Urinary bladder (tissue), 4 donors: ENCODE data around the gene CSHL1. TPM values are rescaled to one million over a fixed set of nuclear protein-coding genes. Genes with fewer than 3 reads are reported as not detected.

Source experiments
- DNase-seq: peaks from one replicate; pipeline ENCODE4 v3.0.0-alpha.2; 2015; ENCODE audit errors: extremely low spot score
- H3K27ac ChIP-seq: one replicate; pipeline ENCODE4 v1.5.1; 2013; ENCODE audit warnings: low read depth, mild to moderate bottlenecking, moderate library complexity
- H3K36me3 ChIP-seq: one replicate; pipeline ENCODE4 v1.6.1; 2013; ENCODE audit warnings: mild to moderate bottlenecking, moderate library complexity; ENCODE audit not compliant: insufficient read depth
- H3K4me1 ChIP-seq: one replicate; pipeline ENCODE4 v1.6.1; 2013; ENCODE audit warnings: mild to moderate bottlenecking, moderate library complexity; ENCODE audit not compliant: insufficient read depth
- H3K4me3 ChIP-seq: one replicate; pipeline ENCODE4 v1.5.1; 2013; ENCODE audit warnings: low read depth, low read length
- WGBS: extraction: QIAGEN DNeasy Blood & Tissue Kit; methylation state at CpG from one replicate; pipeline ENCODE4 v1.1.7; 2013; 5-methylcytosine and 5-hydroxymethylcytosine counted together
- polyA plus RNA-seq: library from polyadenylated mRNA; stranded (reverse); fragments of 200-250 nt; gene quantifications from one replicate; pipeline ENCODE4 v1.2.3, GENCODE V29; 2013
- total RNA-seq: library from RNA; depleted of rRNA; stranded (reverse); fragments of >200 nt; gene quantifications from one replicate; pipeline ENCODE4 v1.2.3, GENCODE V29; 2014
- donor health status: healthy with polysubstance abuse.
- donor health status: healthy.

The CSHL1 gene
- not detected for total RNA-seq
- not detected for polyA plus RNA-seq

DNA sequence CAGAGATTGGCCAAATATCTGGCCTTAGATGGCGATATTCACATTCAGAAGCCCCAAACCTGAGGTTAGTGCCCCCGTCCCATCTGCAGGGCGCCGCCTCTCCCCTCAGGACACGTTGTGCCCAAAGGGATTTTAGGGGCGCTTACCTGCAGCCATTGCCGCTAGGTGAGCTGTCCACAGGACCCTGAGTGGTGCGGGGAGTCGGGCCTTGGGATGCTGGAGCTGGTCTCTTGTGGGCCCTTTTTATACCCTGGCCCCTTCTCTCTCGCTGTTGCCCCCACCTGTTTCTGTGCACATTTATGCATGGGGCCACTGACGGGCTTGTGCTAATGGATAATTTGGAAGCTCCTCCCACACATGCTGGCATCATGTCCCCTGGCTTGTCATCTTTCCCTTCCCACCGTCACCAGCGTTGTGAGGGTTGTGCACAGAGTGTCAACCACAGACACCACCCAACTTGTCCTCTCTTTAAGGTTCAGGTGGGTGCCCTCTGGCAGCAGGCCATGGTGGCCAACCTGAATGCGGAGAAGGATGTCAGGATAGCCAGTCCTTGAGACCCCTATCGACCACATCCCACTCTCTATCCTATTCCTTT, at the start of gene CSHL1:
Gene CSHL1, minus strand, starts transcription at position 218 of the 595 bp plus-strand sequence. Its CDS starts 62 bp downstream, at position 156.
- no peaks in the 10 kb centered on the region for H3K36me3 ChIP-seq
- H3K4me1 ChIP-seq = no peaks in the 10 kb centered on the region
- no peak within 1 kb of the TSS for H3K27ac ChIP-seq
- no peak for DNase-seq
- 69% methylated on average over 15 of the region's 15 CpGs for WGBS
- no peak within 1 kb of the TSS for H3K4me3 ChIP-seq

DNA sequence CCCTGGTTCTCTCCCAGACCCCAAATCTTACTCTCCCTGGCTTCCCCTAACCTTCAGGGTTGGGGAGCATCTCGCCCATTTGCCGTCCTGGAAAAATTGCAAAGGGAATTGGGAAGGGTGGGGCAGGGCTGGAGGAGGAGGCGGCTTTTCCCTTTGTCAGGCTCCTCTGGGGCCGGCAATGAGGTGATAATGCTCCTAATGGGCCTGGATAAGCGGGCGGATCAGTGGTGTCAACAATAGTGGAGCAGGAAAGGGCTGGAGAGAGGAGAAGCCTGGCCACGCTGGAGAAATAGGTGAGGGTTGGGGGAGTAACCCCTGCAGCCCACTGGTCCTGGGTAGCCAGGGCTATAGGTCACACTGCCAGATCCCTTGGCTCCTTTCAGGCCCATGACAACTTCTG, 49.4 kb upstream of the CSHL1 start:
- DNase-seq = no peak
- WGBS = 68% methylated on average over 7 of the region's 7 CpGs
- Histone ChIP-seq H3K27ac (no peak overlapping the region), H3K4me3 (no peak overlapping the region), H3K36me3 (no peaks in the 10 kb centered on the region), H3K4me1 (no peaks in the 10 kb centered on the region)

DNA sequence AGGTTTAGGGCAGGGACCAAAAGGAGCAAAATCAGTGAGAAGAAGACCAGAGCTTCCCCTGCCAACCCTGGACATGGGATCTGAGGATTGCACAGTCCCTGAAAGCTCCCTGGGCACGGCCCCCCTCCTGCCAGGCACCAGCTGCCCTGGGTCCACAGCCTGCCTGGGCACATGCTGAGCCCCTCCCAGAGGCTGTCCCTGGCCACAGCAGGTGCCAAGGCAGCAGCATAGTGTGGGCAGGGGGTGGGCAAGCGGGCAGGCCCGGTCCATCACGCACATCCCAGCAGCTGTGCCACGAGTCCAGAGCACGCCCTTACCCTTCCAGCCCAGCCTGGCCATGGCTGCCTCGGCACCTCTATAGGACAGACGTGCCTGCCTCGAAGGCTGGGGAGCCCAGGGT, 48.9 kb upstream of the CSHL1 start:
- no peaks in the 10 kb centered on the region for H3K4me1 ChIP-seq
- H3K4me3 ChIP-seq = no peak overlapping the region
- no peak for DNase-seq
- WGBS = 82% methylated on average over 9 of the region's 9 CpGs
- no peak overlapping the region for H3K27ac ChIP-seq
- H3K36me3 ChIP-seq = no peaks in the 10 kb centered on the region

DNA sequence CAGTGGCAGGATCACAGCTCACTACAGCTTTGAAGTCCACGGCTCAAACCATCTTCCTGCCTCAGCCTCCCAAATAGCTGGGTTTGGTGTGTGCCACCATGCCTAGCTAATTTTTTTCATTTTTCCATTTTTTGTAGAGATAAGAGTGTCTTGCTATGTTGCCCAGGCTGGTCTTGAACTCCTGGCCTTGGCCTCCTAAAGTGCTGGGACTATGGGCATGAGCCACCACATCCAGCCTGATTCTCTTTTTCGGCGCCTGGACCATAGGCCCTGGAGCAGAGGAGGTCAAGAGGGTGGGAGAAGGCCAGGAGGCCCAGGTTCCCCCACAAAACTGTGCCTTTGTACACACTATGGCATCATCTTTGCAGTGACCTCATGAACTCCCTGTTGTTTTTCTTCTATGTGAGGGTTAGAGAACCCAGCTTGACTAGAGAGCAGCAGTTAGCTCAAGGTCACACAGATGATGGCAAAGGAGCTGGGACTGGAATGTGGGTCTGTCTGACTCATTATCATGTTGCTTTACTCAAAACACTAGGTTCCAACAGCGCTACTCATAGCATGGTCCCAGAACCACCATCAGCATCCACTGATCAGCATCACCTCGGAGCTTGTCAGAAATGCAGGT, 45.4 kb upstream of the CSHL1 start:
- H3K36me3 ChIP-seq = no peaks in the 10 kb centered on the region
- H3K4me1 ChIP-seq = no peaks in the 10 kb centered on the region
- DNase-seq = no peak
- H3K4me3 ChIP-seq = no peak overlapping the region
- 96% methylated on average over 5 of the region's 5 CpGs for WGBS
- no peak overlapping the region for H3K27ac ChIP-seq

DNA sequence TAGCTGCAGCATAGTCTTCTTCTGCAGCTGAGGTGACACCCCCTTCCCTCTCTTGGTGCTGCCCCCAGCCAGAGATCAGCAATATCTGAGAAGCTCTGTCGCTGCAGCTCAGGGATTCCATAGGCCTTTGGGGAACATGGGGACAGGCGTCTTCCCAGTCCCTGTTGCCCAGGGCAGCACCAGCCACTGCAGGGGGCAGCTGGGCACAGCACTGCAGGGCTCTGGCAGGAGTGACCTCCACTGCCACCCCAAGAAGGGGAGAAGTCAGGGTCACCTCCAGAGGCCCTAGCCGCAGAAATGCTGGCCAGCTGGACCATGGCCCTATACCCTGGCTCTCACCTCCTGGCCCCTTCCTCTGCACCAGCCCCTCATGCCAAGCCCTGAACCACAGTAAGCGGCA, 44.7 kb upstream of the CSHL1 start:
- DNase-seq = no peak
- Histone ChIP-seq H3K4me3 (no peak overlapping the region), H3K4me1 (no peaks in the 10 kb centered on the region), H3K27ac (no peak overlapping the region), H3K36me3 (no peaks in the 10 kb centered on the region)
- WGBS = 85% methylated on average over 4 of the region's 4 CpGs

DNA sequence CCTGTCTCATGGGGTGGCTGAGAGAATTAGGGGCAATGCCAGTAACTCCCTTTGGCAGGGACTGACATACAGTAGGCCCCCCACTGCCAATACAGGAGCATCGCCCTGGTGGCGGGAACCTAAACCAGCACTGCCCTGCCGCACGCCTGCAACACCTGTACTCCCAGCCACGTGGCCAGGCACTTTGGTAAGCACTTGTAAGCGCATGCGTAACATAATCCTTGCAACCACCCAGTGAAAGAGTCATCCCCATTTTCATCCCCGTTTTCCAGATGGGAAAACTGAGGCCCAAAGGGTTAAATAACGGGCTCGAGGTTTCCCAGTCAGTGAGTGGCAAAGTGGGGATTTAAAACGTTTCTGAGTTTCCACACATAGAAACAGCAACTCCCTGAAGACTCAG, 44.2 kb upstream of the CSHL1 start:
- 81% methylated on average over 11 of the region's 11 CpGs for WGBS
- DNase-seq = no peak
- H3K4me3 ChIP-seq = no peak overlapping the region
- H3K27ac ChIP-seq = no peak overlapping the region
- no peaks in the 10 kb centered on the region for H3K36me3 ChIP-seq
- H3K4me1 ChIP-seq = no peaks in the 10 kb centered on the region

DNA sequence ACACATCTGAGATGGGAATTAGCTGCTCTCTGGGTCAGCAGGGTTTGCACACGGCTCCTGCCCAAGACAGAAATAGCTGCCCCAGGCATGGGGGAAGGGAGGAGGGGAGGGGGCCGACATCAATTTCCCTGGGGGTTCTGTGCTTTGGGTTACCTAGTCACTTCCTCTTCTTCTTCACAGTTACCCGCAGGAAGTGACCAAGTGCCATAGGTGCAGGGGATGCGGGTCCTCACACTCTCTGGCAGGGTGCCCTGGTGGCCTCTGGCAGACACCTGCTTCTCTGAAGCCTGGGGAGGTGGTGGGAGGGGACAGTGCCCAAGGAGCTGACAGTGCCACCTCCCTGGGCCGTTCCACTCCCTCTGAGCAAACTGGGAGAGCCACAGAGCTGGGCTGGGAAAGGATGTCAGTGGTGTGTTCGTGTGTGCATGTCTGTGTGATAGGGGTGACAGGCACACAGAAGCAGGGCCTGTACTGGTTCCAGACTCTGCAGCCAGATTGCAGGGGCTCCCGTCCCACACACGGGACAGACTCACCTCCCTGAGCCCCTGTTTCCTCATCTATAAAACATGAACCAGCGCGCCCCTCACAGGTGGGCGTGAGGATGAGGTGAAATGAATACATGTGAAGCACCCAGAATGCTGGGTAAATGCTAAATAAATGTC, 43.5 kb upstream of the CSHL1 start:
- no peaks in the 10 kb centered on the region for H3K36me3 ChIP-seq
- H3K27ac ChIP-seq = no peak overlapping the region
- WGBS = 57% methylated on average over 11 of the region's 11 CpGs
- no peaks in the 10 kb centered on the region for H3K4me1 ChIP-seq
- no peak for DNase-seq
- H3K4me3 ChIP-seq = no peak overlapping the region

DNA sequence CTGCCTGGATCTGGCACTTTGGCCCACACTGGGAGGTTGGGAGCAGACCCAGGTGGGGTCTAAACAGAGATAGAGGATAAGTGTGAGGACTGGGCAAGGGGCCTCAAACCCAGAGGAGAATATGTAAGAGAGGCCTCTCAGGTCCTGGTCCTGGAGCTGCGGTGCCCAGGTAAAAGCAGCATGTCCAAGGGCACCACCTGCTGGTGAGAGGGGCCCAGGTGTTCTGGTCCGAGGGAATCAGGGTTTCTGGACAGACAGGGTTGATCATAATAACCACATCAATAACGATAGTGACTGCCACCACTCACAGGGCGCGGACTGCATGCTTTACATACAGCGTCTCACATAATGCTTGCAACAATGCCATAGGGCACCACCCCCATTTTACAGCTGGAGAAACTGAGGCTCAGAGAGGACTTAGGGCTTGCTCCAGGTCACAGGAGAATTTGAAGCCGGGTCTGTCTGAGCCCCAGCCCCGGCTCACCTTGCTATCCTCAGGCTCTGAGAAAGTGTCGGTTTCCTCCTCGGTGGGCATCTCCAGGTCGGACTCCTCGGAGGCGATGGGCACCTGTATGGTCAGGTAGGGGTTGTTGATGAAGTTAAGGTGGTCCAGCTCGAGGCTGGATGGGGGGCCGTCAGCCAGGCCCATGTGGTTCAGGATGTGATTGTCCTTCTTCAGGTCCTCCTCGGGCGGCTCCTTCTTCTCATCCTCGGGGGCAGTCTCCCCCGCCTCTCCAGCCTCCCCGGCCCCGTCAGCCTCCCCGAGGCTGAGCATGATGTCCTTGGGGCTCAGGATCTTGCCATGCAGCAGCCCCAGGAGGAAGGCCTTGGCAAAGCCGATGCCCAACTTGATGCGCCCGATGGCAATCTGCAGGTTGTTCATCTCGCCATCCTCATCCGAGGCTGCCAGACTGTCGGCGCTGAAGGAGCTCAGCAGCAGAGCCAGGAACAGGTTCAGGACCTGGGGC, 40.2 kb upstream of the CSHL1 start:
- H3K4me3 ChIP-seq = no peak overlapping the region
- DNase-seq = no peak
- H3K36me3 ChIP-seq = no peaks in the 10 kb centered on the region
- H3K4me1 ChIP-seq = no peaks in the 10 kb centered on the region
- H3K27ac ChIP-seq = no peak overlapping the region
- WGBS = 89% methylated on average over 29 of the region's 29 CpGs

DNA sequence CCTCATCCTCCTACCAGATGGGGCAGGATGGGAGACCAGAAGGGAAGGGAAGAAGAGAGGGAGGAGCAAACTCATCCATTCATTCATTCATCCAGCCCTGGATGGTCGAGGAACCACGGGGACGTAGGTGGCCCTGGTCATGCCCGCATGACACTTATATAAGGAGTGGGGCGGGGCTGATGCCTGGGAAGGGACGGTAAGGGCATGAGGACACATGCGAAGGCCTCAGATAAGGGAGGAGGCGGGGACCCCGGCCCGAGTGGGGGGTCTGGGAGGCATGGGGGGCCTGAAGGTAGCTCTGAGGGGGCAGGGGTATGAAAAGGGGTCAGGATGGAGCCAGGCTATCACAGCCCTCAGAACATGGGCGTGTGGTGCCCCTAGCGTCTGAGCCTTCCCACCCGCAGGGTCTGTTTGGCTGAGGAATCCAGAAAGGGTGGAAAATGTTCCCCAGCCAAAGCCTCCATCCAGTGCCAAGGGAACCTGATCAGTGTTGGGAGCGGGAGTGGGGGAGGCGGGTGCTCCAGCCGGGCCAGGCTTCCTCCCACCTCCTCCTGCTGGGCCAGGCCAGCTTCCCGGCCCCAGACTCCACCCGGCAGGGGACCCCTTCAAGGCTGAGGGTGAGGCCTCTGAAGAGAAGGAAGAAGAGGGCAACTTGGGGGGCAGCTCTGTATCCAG, 38.7 kb upstream of the CSHL1 start:
- Histone ChIP-seq H3K27ac (no peak overlapping the region), H3K36me3 (no peaks in the 10 kb centered on the region), H3K4me3 (no peak overlapping the region), H3K4me1 (no peaks in the 10 kb centered on the region)
- WGBS = 67% methylated on average over 18 of the region's 18 CpGs
- no peak for DNase-seq

DNA sequence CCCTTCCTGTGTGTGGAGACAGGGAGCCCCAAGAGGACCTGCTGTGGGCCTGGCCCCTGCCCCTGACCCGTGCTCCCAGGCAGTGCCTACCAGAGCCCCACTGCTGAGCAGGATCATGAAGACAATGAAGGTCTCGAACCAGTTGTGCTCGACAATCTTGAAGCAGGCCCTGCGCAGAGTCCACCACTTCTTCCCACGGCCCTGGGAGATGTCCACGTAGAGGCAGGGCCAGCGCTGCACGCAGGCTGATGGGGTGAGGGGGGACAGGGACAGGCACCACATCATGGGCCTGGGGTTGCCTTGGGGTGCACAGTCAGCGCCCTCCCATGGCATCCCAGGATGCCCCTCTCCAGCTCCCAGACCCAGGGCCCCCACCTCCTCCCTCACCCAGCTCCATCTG, 37.5 kb upstream of the CSHL1 start:
- DNase-seq = no peak
- Histone ChIP-seq H3K36me3 (no peaks in the 10 kb centered on the region), H3K27ac (no peak overlapping the region), H3K4me1 (no peaks in the 10 kb centered on the region), H3K4me3 (no peak overlapping the region)
- 95% methylated on average over 9 of the region's 9 CpGs for WGBS

DNA sequence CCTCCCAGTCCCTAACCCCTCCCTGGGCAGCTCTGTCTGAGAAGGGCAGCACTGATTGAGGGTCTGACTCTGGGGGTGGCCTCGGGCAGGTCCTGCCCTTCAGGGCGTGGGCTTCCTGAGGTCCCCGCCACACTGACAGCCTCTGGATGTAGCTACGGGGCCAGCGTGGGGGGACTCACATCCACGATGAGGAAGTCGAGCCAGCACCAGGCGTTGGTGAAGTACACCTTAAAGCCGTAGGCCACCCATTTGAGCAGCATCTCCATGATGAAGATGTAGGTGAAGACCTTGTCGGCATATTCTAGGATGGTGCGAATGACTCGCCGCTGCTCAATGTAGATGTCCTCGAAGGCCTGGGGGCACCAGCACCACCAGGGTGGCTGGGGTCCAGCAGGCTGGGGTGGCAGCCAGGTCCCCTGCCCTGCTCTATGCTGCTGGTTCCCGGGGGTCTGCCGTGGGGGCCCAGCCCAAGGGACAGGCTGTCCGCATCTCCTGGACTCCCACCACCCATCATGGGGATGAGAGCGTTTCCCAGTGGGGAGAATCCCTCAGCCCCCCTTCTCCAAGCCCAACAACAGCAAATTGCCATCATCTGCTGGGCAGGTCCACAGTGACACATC, 36.8 kb upstream of the CSHL1 start:
- WGBS = 86% methylated on average over 18 of the region's 18 CpGs
- H3K4me1 ChIP-seq = no peaks in the 10 kb centered on the region
- H3K27ac ChIP-seq = no peak overlapping the region
- H3K36me3 ChIP-seq = no peaks in the 10 kb centered on the region
- no peak for DNase-seq
- H3K4me3 ChIP-seq = no peak overlapping the region

DNA sequence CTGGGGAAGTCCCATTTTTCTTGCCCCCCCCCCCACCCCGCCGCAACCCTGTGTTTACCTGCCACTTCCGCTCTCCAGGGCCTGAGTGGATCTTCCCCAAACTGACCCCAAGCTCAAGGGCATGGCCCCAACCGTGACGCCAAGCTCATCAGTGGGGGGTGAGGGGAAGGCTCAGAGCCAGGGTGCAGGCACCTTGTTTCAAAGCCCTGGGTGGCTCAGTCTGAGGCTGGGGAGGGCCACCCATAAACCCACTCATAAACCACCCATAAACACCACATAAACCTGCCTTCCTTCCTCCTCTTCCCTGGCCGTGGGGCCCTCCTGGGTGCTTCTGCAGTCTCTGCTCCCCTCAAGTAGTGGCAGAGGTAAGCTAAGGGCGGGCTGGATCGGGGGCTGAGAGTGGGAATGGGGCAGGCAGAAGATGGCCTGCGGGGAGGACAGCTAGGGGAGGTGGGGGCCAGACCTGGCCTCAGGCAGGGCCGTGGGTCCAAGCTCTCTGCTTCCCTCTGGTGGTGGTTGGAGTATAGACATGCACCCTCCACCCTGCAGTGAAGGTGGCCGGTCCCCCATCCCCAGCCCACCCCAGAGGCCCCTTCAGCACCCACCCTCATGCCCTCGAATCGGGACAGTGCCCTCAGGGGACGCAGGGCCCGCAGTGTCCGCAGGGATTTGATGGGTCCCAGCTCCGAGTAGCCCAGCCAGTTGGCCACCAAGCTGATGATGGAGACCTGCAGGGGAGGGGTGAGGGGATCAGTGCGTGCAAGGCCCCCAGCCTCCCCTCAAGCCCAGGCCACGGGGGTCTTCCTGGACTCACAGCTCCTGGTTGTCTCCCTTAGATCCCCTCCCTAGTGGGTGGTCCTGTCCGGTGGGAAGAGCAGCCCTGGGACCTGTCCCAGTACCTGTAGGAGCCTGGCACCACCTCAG, 35.6 kb upstream of the CSHL1 start:
- no peaks in the 10 kb centered on the region for H3K36me3 ChIP-seq
- no peak for DNase-seq
- H3K27ac ChIP-seq = no peak overlapping the region
- WGBS = 43% methylated on average over 20 of the region's 20 CpGs
- H3K4me1 ChIP-seq = no peaks in the 10 kb centered on the region
- no peak overlapping the region for H3K4me3 ChIP-seq
